ENCODE measurements around the gene VPS13A. TPM values are rescaled to one million over a fixed set of nuclear protein-coding genes. Genes with fewer than 3 reads are reported as not detected.

VPS13A gene
- total and polyA plus RNA-seq, 10 donors, result 7.5 to 90.9 (median 56.5) TPM

DNA sequence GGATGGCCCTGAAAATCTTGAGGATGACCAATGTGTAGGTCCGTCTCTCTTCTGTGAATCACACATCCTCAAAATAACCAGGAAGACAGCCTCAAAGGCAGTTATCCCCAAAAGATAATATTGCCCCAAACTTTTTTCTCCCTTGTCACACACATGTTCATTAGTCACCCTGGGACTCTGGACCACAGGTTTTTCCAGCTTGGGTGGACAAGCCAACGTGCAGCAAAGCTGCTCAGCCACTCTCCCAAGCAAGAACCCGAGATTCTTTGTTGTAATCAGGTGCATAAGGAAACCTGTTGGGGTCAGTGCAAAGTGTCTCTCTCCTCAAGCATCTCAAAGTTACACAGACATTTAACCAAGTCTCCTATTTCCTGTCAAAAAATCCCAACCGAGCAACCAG, 274.2 kb downstream of the VPS13A start:
- WGBS, 5 donors, result 74 to 90% (median 87%) methylated on average over 4 of the region's 4 CpGs
- intact Hi-C loops (cut with DNase I; ENCODE audit: low total_unique reads), result loop anchor here (10.0 kb wide), 1 partner anchor 287 kb away; no protein-coding TSS in a partner anchor
- DNase-seq, result no peak
- Histone ChIP-seq H3K4me1 (peaks cover 0 to 24% (median 6%) of the 10 kb centered on the region in 6 donors), H3K4me3 (no peak overlapping the region), H3K36me3 (no peaks in the 10 kb centered on the region), H3K27ac (no peak overlapping the region), H3K9me3 (peaks cover 0 to 14% (median 0%) of the 10 kb centered on the region in 8 donors), H3K27me3 (replicated peaks in 1 of 7) (no peaks in the 10 kb centered on the region)
- no peak for TF ChIP-seq POLR2AphosphoS5 (IDR thresholded peaks at IDR 0.05)
- TF ChIP-seq POLR2A (IDR thresholded peaks at IDR 0.05), result no peak
- no peak for TF ChIP-seq CTCF (IDR thresholded peaks at IDR 0.05 in 8 of 11, conservative IDR thresholded peaks at IDR 0.05 in 3 of 11)

- 37 to 62% (median 53%) methylated on average over 14 of the region's 14 CpGs for WGBS, 5 donors
- Histone ChIP-seq H3K27ac (peak overlapping the region in 1 of 8 donors; percentile 51), H3K4me1 (peaks cover 0 to 42% (median 17%) of the 10 kb centered on the region in 6 donors), H3K9me3 (peaks cover 0 to 5% (median 0%) of the 10 kb centered on the region in 8 donors), H3K36me3 (no peaks in the 10 kb centered on the region), H3K4me3 (peak overlapping the region in 4 of 8 donors; percentile 13 to 36 (median 14)), H3K27me3 (replicated peaks in 1 of 7) (no peaks in the 10 kb centered on the region)
- DNase-seq, result no peak
- TF ChIP-seq POLR2AphosphoS5 (IDR thresholded peaks at IDR 0.05), result no peak
- no peak for TF ChIP-seq CTCF (IDR thresholded peaks at IDR 0.05 in 8 of 11, conservative IDR thresholded peaks at IDR 0.05 in 3 of 11)
- TF ChIP-seq POLR2A (IDR thresholded peaks at IDR 0.05), result no peak
- intact Hi-C loops (cut with DNase I; ENCODE audit: low total_unique reads), result loop anchor here (10.0 kb wide), 1 partner anchor 289 kb away; no protein-coding TSS in a partner anchor
Observed at GRCh38 chr9:77453825-77454647, 276.7 kb downstream of the VPS13A start.

DNA sequence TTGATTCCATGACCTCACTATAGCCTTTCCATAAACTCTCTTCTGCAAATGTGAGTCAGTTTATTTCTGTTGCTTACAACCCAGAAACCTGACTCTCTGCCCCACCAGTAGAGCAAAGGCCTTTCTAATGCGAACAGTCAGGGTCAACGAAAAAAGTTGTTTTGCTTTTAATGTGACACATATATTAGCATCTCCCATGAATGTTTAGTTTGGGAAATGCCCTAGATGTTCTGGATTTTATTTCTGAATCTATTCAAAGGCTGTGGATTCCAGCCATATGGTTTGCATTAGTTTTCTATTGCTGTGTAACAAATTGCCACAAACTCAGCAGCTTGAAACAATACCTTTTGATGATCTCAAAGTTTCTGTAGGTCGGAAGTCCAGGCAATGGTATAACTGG, 277.3 kb downstream of the VPS13A start:
- WGBS, 5 donors, result 89 to 99% (median 89%) methylated on average over 3 of the region's 3 CpGs
- peaks cover 0 to 42% (median 17%) of the 10 kb centered on the region in 6 donors for H3K4me1 ChIP-seq
- no peak overlapping the region for H3K4me3 ChIP-seq
- H3K27ac ChIP-seq, result no peak overlapping the region
- no peak for TF ChIP-seq CTCF (IDR thresholded peaks at IDR 0.05 in 8 of 11, conservative IDR thresholded peaks at IDR 0.05 in 3 of 11)
- no peak for TF ChIP-seq POLR2A (IDR thresholded peaks at IDR 0.05)
- no peak for TF ChIP-seq POLR2AphosphoS5 (IDR thresholded peaks at IDR 0.05)
- peaks cover 0 to 3% (median 0%) of the 10 kb centered on the region in 7 donors for H3K27me3 ChIP-seq (replicated peaks in 1 of 7)
- peaks cover 0 to 5% (median 0%) of the 10 kb centered on the region in 8 donors for H3K9me3 ChIP-seq
- H3K36me3 ChIP-seq, result no peaks in the 10 kb centered on the region
- intact Hi-C loops (cut with DNase I; ENCODE audit: low total_unique reads), result loop anchor here (10.0 kb wide), 1 partner anchor 290 kb away; no protein-coding TSS in a partner anchor
- no peak for DNase-seq
